ENCODE measurements around the gene HNRNPAB. TPM values are rescaled to one million over a fixed set of nuclear protein-coding genes. Genes with fewer than 3 reads are reported as not detected.
A peak's percentile ranks its signal among the peaks of the same experiment; 100 is the strongest.

HNRNPAB gene
- total and polyA plus RNA-seq, 7 donors: 74.1 to 243 (median 156) TPM

DNA sequence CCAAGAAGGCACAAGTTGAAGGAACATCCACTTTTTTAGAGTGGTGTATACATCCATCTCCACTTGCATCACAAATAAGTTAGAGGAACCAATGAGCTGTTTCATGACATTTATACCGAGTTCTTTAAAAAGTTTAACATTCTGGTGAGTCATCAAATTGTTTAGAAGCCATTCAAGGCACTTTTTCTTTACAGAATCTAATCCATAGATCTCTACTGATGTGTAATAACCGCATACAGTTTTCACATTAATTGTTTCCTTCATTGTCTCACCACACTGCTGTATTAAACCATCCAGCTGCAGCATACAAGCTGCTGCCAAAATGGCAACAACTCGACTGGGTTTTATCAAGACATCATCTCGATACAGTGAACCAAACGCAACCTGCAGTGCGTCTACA is 17.9 kb upstream of the HNRNPAB start:
- ATAC-seq (no peak), DNase-seq (no peak)
- Histone ChIP-seq H3K27me3 (ENCODE audit: insufficient read depth in 3 of 3, low read length in 2 of 3) (no peaks in the 10 kb centered on the region), H3K27ac (no peak overlapping the region), H3K4me1 (no peaks in the 10 kb centered on the region), H3K4me3 (no peak overlapping the region), H3K36me3 (ENCODE audit: insufficient read depth in 1 of 2, low read depth in 1 of 2) (no peaks in the 10 kb centered on the region), H3K9me3 (no peaks in the 10 kb centered on the region)
- intact Hi-C loops (cut with DNase I): no loop called here
- TF ChIP-seq, protein P1, sequence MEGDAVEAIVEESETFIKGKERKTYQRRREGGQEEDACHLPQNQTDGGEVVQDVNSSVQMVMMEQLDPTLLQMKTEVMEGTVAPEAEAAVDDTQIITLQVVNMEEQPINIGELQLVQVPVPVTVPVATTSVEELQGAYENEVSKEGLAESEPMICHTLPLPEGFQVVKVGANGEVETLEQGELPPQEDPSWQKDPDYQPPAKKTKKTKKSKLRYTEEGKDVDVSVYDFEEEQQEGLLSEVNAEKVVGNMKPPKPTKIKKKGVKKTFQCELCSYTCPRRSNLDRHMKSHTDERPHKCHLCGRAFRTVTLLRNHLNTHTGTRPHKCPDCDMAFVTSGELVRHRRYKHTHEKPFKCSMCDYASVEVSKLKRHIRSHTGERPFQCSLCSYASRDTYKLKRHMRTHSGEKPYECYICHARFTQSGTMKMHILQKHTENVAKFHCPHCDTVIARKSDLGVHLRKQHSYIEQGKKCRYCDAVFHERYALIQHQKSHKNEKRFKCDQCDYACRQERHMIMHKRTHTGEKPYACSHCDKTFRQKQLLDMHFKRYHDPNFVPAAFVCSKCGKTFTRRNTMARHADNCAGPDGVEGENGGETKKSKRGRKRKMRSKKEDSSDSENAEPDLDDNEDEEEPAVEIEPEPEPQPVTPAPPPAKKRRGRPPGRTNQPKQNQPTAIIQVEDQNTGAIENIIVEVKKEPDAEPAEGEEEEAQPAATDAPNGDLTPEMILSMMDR (IDR thresholded peaks at IDR 0.05): no peak
- WGBS, 3 donors: 58 to 65% (median 63%) methylated on average over 6 of the region's 6 CpGs

DNA sequence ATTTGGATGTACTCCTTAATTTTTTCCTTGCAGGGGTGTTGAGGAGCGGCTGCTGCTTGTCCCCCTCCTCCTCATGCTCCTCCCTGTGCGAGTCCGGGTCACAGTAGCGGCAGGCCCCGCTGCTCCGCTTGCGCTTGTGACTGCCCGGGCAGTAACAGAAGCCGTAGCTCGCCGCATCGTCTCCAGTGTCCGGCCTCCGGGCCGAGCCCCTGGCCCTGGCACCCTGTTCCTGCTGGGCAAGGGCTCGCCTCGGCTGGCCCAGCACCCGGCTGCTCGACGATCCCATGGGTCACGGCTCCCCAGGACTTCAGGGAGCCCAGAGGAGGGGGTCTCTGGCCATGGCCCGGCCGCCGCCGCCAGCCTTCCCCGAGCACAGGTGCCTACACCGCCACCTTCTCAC is 17.3 kb upstream of the HNRNPAB start, which contains the start of gene GMCL2:
TSS of gene GMCL2 (minus strand) at position 358 of the 400 bp plus-strand sequence. CDS start at position 286, 72 bp downstream.
- no peak for DNase-seq
- TF ChIP-seq, protein P1 (IDR thresholded peaks at IDR 0.05): no peak
- Histone ChIP-seq H3K4me3 (no peak within 1 kb of the TSS), H3K36me3 (ENCODE audit: insufficient read depth in 1 of 2, low read depth in 1 of 2) (no peaks in the 10 kb centered on the region), H3K4me1 (no peaks in the 10 kb centered on the region), H3K27me3 (ENCODE audit: insufficient read depth in 3 of 3, low read length in 2 of 3) (no peaks in the 10 kb centered on the region), H3K27ac (no peak within 1 kb of the TSS), H3K9me3 (no peaks in the 10 kb centered on the region)
- no peak for ATAC-seq
- WGBS, 3 donors: 60 to 93% (median 76%) methylated on average over 24 to 27 of the region's 27 CpGs
- intact Hi-C loops (cut with DNase I): no loop called here

DNA sequence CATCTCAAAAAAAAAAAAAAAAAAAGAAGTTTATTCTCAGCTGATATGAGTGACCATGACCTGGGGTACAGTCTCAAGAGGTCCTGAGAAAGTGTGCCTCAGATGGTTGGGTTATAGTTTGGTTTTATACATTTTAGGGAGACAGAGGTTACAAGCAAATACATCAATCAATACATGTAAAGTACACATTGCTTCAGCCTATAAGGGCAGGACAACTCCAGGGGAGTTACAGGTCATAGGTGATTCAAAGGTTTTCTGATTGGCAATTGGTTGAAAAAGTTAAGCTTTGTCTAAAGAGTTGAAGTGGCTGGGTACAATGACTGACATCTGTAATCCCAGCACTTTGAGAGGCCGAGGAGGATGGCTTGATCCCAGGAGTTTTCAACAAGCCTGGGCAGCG is 14.9 kb upstream of the HNRNPAB start:
- no peaks in the 10 kb centered on the region for H3K4me1 ChIP-seq
- H3K27me3 ChIP-seq (ENCODE audit: insufficient read depth in 3 of 3, low read length in 2 of 3): no peaks in the 10 kb centered on the region
- H3K27ac ChIP-seq: no peak overlapping the region
- 39 to 66% (median 48%) methylated on average over 2 of the region's 2 CpGs for WGBS, 3 donors
- intact Hi-C loops (cut with DNase I): no loop called here
- TF ChIP-seq, protein P1 (IDR thresholded peaks at IDR 0.05): no peak
- ATAC-seq (no peak), DNase-seq (no peak)
- H3K36me3 ChIP-seq (ENCODE audit: insufficient read depth in 1 of 2, low read depth in 1 of 2): no peaks in the 10 kb centered on the region
- H3K9me3 ChIP-seq: no peaks in the 10 kb centered on the region
- H3K4me3 ChIP-seq: no peak overlapping the region

DNA sequence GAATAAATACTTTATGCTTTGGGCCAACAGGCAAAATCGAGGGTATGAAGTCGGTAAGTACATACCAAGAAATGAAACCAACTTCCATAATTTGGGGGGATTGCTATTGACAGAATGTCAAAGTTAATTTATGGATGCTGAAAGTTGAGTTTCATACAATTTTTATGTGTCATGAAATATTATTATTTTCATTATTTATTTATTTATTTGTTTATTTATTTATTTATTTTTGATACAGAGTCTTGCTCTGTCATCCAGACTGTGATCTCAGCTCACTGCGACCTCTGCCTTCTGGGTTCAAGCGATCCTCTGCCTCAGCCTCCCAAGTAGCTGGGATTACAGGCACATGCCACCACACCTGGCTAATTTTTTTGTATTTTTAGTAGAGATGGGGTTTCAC is 12.7 kb upstream of the HNRNPAB start:
- TF ChIP-seq, protein P1 (IDR thresholded peaks at IDR 0.05): no peak
- H3K27me3 ChIP-seq (ENCODE audit: insufficient read depth in 3 of 3, low read length in 2 of 3): no peaks in the 10 kb centered on the region
- intact Hi-C loops (cut with DNase I): no loop called here
- no peak for ATAC-seq
- DNase-seq: no peak
- no peaks in the 10 kb centered on the region for H3K4me1 ChIP-seq
- 69 to 81% (median 81%) methylated on average over 4 of the region's 4 CpGs for WGBS, 3 donors
- no peak overlapping the region for H3K4me3 ChIP-seq
- H3K36me3 ChIP-seq (ENCODE audit: insufficient read depth in 1 of 2, low read depth in 1 of 2): no peaks in the 10 kb centered on the region
- H3K27ac ChIP-seq: no peak overlapping the region
- no peaks in the 10 kb centered on the region for H3K9me3 ChIP-seq

DNA sequence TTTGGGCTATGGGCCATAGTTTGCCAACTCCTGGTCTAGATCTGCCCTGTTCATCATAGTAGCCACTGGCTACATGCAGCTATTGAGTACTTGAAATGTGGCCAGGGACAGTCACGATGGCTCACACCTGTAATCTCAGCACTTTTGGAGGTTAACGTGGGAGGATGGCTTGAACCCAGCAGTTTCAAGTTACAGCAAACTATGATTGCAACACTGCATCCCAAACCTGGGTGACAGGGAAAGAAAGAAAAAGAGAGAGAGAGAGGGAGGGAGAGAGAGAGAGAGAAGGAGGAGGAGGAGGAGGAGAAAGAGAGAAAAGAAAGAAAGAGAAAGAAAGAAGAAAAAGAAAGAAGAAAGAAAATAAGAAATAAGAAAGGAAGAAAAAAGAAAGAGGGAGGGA is 12.1 kb upstream of the HNRNPAB start:
- no peaks in the 10 kb centered on the region for H3K27me3 ChIP-seq (ENCODE audit: insufficient read depth in 3 of 3, low read length in 2 of 3)
- H3K4me3 ChIP-seq: no peak overlapping the region
- intact Hi-C loops (cut with DNase I): no loop called here
- no peaks in the 10 kb centered on the region for H3K4me1 ChIP-seq
- no peaks in the 10 kb centered on the region for H3K9me3 ChIP-seq
- peak in 2 of 4 donors; percentile 82 to 87 for ATAC-seq
- WGBS, 3 donors: 9 to 39% (median 23%) methylated on average over 2 of the region's 2 CpGs
- TF ChIP-seq, protein P1 (IDR thresholded peaks at IDR 0.05): no peak
- DNase-seq: no peak
- no peak overlapping the region for H3K27ac ChIP-seq
- H3K36me3 ChIP-seq (ENCODE audit: insufficient read depth in 1 of 2, low read depth in 1 of 2): no peaks in the 10 kb centered on the region
